ENCODE data around the gene SETX.

Gene SETX

GRCh38 chr9:132239999-132240840 lies 114.6 kb downstream of the SETX start:
- DNase-seq (ENCODE audit: low spot score) = no peak

GRCh38 chr9:132239518-132239917 lies 115.3 kb downstream of the SETX start:
- DNase-seq (ENCODE audit: low spot score) = no peak

GRCh38 chr9:132238992-132239391 lies 115.8 kb downstream of the SETX start:
- DNase-seq (ENCODE audit: low spot score) = no peak

- no peak for DNase-seq (ENCODE audit: low spot score)
Observed at GRCh38 chr9:132238026-132238972, 116.5 kb downstream of the SETX start.

GRCh38 chr9:132237481-132237880 lies 117.3 kb downstream of the SETX start:
- no peak for DNase-seq (ENCODE audit: low spot score)

- no peak for DNase-seq (ENCODE audit: low spot score)
Observed at GRCh38 chr9:132236662-132237311, 118.0 kb downstream of the SETX start.

GRCh38 chr9:132235894-132236661 lies 118.7 kb downstream of the SETX start:
- peak; percentile 86 for DNase-seq (ENCODE audit: low spot score)

GRCh38 chr9:132235125-132235524 lies 119.7 kb downstream of the SETX start:
- DNase-seq (ENCODE audit: low spot score) = no peak

- no peak for DNase-seq (ENCODE audit: low spot score)
Observed at GRCh38 chr9:132234535-132234934, 120.3 kb downstream of the SETX start.

- no peak for DNase-seq (ENCODE audit: low spot score)
Observed at GRCh38 chr9:132233138-132233537, 121.6 kb downstream of the SETX start.

GRCh38 chr9:132232522-132232921 lies 122.3 kb downstream of the SETX start:
- DNase-seq (ENCODE audit: low spot score) = no peak

- no peak for DNase-seq (ENCODE audit: low spot score)
Observed at GRCh38 chr9:132231019-132231701, 123.6 kb downstream of the SETX start.

GRCh38 chr9:132230605-132231004 lies 124.2 kb downstream of the SETX start:
- DNase-seq (ENCODE audit: low spot score) = no peak

- DNase-seq (ENCODE audit: low spot score) = no peak
Observed at GRCh38 chr9:132228062-132228461, 126.7 kb downstream of the SETX start.

- no peak for DNase-seq (ENCODE audit: low spot score)
Observed at GRCh38 chr9:132226571-132227430, 128.0 kb downstream of the SETX start.

GRCh38 chr9:132224645-132225044 lies 130.1 kb downstream of the SETX start:
- no peak for DNase-seq (ENCODE audit: low spot score)

GRCh38 chr9:132221941-132222340 lies 132.8 kb downstream of the SETX start:
- no peak for DNase-seq (ENCODE audit: low spot score)

- DNase-seq (ENCODE audit: low spot score) = no peak
Observed at GRCh38 chr9:132218208-132218607, 136.6 kb downstream of the SETX start.

- DNase-seq (ENCODE audit: low spot score) = no peak
Observed at GRCh38 chr9:132216861-132217619, 137.7 kb downstream of the SETX start.
